Left kidney (tissue), 2 donors: ENCODE results near the gene XPNPEP2. TPM values are rescaled to one million over a fixed set of nuclear protein-coding genes. Genes with fewer than 3 reads are reported as not detected.

Experiments
- DNase-seq: peaks from one replicate; pipeline ENCODE4 v3.0.0-alpha.2; 2013
- polyA plus RNA-seq: library from polyadenylated mRNA; unstranded; fragments of 120-200 nt; gene quantifications from one replicate; pipeline ENCODE4 v1.2.1, GENCODE V29; 2013; ENCODE audit not compliant: insufficient read length

XPNPEP2 gene
- polyA plus RNA-seq, 1 donor: 81.5 TPM

DNA sequence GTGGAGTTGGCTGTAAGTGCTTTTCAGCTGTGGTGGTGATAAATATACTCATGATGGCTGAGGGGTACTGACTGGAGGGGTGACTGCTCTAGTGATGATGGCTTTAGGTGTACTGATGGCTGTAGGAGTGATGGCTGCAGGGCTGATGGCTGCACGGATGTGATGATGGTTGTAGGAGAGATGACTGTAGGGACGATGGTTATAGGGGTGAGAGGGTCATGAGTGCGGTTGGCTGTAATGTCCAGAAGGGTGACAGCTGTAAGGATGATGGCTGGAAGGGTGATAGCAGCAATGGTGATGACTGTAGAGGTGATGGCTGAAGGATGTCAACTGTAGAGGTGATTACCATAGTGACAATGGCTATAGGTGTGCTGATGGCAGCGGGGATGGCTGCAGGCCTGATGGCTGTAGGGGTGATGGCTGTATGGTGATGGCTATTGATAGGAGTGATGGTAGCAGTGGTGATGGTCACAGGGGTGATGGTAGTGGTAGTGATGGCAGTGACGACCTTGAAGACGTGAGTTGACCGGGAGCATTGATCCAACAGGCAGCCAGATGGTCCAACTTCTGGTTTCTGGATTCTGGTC lies 40.4 kb downstream of the XPNPEP2 start:
- no peak for DNase-seq

DNA sequence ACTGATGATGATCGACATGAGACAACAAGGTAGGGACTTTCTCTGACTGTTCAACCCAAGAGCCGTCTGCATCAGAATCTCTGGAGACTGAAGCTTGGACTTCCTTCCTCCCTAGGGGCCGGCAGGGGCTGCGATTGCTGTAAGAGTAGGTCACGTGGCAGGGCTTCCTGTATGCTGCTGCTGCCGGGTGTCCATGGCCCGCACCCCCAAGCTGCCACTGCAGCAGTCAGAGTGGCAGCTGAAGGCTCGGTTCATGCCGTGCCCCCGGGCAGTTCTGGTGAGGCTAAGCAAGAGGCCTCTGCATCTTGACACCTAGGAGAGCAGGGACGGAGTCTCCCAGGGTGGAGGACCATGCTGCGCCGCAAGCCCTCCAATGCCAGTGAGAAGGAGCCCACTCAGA lies 41.0 kb downstream of the XPNPEP2 start, which contains the start of gene SASH3:
TSS of gene SASH3 (plus strand) at position 203 of the 400 bp plus-strand sequence. CDS start at position 352, 149 bp downstream.
- no peak for DNase-seq

DNA sequence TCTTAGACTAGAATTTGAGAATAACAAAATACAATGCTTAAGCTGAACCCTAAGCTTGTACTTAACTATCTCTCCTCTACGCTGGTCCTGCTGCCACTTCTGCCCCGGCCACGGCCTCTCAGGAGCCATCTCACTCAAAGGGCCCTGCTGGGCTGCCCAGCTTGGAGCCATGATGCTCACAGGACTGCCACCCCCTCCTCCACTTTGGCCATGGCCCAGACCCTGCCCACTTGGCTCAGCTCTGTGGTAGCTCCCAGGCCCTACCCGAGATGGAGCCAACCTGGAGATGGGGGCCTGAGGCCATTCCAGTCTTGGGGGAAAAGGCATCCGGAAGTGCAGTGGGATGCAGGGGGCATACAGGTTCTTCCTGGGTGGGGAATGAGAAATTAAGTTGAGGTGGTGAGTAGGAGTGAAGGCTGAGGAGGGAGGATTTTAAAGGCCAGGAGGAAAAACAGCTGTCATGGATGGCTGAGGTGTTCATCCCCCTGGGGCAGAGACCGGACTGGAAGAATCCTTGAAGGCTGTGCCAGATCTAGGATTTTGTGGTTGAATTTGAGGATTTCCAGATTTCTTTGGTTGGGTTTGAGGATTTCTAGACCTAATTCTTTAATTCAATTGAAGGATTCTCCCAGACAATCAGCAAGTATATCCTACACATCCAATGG lies 41.8 kb downstream of the XPNPEP2 start:
- no peak for DNase-seq

DNA sequence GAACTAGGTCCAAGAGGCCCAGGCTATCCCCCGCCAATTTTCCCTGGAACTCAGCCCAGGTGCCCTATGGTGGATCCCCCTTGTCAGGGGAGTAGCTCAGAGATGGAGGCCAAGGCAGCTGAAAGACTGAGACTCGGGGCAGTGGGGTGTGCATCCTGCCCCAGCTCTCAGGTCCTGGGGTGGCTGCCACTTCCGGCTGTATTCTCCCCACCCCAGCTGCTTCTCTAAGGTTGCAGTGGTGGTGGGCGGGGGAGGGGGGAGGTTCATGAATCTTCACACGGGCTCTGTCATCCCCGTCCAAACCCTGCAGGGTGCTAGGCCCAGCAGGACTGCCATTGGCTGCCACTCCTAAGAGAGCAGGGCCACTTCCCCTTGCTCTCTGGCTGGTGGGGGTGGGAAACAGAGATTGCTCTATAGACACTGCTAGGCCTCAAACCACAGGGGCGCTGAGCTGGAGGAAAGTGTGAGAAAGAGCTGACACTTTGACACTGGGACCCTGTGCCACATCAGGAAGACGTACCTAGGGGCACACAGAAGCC lies 42.4 kb downstream of the XPNPEP2 start:
- DNase-seq: no peak

DNA sequence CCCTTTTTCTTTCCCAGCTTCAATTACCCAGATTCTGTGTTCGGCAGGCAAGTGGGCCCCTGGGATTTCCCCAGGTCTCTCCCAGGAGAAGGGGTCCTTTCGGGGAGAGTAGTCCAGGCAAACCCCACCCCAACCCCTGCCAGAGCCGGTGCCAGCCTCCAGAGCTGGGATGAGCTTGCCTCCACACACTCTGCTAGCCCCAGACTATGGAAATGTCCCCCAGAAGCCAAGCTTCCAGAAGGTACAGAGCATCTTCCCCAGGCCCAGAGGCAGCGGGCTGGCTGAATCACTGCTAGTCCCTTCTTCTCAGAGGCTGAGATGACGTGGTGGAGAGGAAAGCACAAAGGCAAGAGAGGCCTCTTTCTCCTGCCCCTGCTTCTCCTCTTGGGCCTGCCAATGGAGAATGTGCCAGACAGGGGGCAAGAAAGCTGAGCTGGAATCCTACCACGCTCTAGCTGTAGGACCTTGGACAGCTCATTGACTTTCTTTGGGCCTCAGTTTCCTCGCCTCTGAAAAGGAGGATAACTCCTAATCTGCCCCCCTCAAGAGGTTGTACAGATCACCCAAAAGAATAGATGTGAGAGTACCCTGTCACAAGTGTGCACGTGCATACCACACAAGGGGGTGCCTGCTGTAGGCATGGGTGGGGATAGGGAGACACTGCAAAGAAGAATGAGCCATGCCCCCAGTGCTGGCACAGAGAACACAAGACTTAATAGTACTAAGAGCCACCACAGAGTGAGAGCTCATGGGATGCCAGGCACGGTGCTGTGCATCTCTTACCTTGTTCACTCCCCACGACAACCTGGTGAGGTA lies 43.1 kb downstream of the XPNPEP2 start:
- DNase-seq: no peak

DNA sequence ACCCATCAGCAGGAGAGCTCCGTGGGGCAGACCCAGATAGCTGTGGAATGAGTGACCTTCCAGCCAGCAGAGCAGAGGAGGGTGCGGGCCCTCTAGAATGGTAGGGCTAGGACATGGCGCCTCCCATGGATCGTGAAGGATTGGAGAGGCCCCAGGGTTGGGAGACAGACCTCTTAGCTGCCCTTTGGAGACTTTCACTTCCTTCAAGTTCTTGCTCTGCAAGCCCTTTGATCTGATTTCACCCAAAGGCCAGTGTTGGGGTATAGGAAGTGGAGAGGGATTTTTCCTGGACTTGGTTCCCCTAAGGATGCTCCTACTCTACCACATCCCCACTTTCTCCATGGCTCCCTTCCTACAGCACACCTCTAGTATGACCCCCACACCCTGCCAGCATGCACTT lies 43.9 kb downstream of the XPNPEP2 start:
- no peak for DNase-seq

DNA sequence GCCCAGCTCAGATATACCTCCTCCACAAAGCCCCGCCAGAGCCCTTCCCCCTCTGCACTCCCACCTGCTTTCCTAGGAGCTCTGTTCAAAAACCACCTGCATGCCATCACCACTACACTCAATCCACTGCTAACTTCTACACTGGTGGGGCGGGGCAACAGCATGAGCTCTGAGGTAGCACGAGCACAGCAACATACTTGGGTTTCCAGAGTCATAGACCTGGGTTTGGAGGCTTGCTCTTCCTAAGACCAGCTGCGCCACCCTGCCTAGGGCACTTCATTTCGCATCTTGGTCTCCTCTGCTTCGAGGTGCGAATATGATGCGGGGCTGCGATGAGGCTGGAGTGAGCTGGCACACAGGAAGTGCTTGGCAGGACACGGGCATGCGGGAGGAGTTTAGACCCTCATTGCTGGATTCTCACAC lies 44.5 kb downstream of the XPNPEP2 start:
- no peak for DNase-seq

DNA sequence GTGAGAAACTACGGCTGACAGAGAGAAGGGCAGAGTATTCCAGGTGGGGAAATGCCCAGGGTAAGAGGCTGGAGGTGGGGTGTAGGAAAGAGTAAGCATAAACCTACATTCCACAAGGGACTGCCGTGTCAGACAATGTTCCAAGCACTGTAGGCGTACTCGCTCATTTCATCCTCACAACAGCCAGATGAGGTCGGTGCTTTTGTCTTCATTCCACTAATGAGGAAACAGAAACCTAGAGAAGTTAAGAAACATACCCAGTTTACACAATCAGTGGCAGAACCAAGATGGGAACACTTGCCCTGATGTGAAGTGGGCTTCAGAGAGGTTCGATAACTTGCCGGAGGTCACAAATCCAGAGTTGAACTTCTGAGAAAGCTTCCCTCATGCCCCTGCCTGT lies 45.6 kb downstream of the XPNPEP2 start:
- DNase-seq: no peak

DNA sequence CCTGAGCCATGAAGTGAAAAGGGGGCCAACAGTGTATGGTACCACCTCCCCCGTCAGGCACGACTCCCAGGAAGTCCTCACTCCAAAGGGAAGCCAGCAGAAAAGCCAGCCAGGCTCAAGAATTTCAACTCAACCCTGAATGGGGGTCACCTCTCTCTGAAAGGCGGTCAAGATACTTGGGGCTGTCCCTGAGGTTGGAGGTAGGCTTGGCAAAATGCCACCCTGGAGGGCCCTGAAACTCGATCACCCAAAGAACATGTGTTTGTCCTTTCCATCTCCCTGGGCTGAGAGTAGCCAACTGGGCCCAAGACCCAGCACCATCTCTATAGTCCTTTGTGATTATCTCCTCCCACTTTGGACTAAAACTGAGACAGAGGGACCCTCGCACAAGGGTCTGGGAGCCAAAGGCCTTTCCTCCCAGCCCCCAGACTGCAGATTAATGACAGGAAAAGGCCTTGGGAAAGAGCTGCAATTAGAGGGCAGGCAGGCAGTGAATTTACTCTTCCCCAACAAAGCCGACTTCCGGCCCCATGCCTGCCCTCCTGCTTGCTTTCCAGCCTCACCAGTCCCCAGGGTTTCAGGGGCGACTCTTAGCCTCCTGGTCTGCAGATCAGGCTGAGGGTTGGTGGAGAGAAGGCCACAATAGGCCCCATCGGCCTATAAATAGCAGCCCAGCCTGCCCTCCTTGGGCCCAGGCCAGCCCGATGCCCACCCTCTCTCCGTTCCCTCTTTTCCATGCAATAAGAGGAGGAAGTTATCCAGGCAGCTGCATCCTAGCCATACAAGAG lies 46.6 kb downstream of the XPNPEP2 start:
- DNase-seq: no peak

DNA sequence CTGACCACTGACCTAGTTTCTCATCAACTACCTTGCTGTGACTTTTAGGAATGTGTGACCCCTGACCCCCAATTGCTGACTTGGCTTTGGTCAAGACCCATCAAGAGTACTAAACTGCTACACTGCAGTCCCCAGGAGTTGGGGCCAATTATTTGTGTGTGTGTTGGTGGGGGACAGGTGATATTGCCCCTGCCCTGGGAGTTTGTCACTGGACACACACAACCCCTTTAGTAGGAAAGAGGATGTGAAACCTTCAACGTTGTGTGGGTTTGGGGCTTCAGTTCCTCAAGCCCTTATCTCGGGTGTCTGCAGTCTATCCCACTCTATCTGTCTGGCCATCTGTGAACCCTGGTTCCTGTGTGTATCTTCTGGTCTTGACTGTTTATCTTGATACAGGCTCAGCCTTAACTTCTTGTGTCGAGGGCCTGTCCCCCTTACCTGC lies 47.5 kb downstream of the XPNPEP2 start:
- no peak for DNase-seq

DNA sequence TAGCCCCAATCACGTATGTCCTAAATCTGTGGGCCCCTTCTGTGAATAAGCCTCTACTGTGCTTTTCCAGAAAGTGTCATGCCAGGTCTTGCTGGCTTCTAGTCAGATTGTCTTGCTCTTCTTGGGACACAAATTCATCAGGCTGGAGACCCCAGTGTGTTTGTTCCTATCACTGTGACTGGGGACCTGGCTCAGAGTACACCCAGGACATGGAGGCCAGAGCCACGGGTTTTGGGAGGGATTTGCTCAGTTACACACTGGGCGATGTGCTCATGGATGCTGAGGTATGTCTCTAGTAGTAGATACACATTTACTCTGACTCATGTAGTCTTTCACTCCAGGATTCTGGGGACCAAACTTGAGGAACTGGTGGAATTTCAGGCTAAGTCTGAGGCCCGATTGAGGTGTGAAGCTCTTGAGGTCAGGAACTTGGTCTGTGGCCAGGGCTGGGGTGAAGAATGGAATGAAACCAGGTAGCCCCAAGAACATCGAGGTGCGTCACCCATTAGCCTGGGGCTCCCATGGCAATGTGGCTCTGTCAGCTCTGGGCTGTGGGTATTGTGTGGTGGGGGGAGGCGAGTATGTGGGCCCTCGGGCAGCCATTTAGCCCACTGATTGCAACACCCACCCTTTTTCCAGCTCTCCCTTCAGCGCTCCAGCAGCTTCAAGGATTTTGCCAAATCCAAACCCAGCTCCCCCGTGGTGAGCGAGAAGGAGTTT lies 48.7 kb downstream of the XPNPEP2 start:
- DNase-seq: no peak

DNA sequence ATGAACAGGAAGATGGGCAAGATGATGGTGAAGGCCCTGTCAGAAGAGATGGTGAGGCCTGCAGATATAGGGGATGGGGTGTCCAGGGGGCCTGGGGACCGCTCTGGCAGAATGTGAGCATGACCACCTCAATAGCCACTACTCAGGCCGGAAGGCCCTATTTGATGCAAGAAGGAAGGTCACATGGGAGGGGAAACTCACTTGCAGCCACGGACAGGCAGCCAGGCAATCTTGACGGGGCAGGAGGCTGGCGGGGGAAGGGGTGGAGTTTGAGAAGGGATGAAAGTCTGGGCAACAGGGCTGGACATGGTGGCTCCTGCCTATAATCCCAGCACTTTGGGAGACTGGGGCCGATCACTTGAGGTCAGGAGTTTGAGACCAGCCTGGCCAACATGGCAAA lies 49.7 kb downstream of the XPNPEP2 start:
- no peak for DNase-seq

DNA sequence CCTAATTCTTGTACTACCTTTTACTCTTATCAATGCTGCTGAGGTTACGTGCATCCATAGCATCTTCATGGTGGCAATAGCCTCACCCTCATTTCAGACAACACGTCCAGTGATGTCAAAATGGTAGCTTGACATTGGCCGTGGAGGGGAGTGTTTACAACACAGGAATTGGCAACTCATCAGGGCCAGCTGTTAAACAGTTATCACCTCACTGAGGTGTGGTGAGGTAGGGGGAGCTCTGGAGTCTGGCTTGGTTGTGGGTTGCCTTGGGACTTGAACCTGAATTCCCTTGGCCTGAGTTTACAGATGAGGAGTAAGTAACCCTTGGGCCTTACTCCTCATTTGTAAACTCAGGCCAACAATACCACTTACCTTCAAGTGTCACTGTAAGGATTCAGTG lies 51.4 kb downstream of the XPNPEP2 start:
- no peak for DNase-seq

DNA sequence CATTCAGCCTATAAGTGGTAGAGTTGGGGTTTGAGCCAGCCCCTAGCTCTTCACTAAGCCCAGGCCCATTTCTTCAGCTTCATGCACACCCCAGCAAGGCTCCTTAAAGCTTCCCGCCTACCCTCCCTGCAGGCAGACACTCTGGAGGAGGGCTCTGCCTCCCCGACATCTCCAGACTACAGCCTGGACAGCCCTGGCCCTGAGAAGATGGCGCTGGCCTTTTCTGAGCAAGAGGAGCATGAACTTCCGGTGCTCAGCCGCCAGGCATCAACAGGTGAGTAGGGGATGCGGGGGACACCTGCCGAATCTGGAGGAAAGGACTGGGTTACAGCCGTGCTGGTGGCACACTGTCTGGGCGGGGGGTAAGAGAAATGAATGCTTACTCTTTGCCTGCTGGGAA lies 52.0 kb downstream of the XPNPEP2 start:
- no peak for DNase-seq

DNA sequence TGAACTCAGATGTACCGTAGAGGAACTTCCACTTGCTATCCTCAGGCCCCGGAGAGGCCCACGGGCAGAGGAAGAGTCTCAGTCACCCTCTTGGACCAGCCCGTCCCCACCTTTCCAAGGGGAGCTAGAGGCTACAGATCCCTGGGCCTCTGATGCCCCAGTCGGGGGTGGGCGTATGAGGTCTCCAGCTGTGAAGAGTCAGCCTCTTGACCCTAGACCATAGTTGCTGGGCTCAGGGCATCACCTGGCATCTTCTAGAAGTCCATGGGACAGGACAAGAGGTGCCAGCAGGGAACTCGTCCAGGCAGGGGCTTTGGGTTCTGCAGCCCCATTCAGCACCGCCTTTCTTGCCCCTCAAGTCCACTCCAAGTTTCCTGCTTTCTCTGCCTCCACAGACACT lies 52.6 kb downstream of the XPNPEP2 start:
- DNase-seq: no peak

DNA sequence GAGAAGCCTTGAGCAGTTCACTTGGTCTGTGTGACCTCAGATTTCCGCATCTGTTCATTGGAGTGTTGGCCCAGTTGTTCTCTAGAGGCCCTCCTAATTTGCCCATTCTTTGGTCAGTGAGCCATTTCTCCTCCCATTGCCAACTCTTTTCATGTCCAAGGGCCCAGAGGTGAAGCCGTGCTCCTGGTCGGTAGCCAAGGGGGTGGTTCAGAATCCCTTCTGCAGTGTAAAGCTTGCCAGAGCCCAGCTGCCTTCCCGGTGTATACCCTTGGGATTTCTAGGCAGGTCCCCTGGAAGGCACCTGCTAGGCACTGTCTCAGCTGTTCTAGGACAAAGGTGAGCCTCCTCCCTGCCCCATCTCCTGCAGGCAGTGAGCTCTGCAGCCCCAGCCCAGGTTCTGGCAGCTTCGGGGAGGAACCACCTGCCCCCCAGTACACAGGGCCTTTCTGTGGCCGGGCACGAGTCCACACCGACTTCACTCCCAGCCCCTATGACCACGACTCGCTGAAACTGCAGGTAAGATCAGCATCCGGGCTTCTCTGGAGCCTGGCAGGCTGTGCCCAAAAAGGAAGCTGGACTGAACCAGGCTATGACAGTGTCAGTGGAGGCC lies 53.3 kb downstream of the XPNPEP2 start:
- DNase-seq: no peak

DNA sequence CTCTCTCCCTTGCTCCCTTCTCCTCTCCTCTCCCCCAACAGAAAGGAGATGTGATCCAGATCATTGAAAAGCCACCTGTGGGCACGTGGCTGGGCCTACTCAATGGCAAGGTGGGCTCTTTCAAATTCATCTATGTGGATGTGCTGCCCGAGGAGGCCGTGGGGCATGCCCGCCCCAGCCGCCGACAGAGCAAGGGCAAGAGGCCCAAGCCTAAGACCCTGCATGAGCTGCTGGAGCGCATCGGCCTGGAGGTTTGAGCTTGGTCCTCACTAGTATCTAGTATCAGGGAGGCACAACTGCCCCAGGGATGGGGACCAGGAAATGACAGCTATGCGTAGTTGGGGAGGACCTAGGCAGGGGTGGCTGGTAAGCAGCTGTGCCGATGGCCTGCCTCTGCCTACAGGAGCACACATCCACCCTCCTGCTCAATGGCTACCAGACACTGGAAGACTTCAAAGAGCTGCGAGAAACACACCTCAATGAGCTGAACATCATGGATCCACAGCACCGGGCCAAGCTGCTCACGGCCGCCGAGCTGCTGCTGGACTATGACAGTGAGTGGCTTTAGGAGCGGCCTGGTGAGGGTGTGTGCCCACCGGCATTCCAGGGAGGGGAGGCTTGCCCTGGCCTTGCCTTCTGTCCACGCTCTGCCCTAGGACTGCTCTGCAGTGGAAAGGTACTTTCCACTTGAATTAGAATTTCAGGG lies 54.0 kb downstream of the XPNPEP2 start:
- DNase-seq: no peak

DNA sequence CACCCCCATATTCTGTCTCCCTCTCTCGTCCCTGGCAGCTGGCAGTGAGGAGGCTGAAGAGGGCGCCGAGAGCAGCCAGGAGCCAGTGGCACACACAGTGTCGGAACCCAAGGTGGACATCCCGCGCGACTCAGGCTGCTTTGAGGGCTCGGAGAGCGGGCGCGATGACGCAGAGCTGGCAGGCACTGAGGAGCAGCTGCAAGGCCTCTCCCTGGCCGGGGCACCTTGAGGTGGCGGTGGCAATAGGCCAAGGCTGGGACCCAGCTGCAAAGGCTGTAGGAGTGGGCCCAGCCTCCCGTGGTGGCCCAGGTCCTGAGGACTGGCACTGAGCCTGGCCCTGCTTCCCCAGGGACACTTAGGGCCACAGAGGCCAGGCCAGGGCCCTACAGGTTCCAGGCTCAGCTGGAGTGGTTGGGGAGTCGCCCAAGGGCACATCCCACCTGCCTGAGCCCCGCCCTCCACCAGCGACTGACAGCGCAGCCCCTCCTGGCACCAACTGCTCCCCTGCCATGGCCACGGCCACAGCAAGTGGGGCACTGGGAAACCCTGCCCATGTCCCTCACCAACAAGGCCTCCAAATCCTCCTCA lies 54.9 kb downstream of the XPNPEP2 start:
- DNase-seq: no peak

DNA sequence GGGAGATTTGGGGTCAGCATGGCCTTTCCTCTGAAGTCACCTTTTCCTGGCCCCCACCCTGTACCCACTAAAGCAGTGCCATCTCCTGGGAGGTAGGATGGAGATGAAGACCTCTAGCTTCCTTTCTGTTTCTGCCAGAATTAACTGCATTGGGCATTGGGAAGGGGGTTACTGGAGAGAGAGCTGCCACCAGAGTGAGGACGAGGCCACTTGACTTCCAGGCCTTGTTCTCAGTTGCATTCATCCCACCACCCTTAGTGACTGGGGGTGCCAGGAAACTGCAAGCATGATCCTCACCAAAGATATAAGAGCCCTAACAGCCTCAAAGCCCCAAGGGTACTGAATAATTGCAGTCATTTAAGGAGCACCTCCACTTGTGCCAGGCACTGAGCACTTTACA lies 56.8 kb downstream of the XPNPEP2 start:
- no peak for DNase-seq
